Measurements from ENCODE around the gene R3HDM1.
A peak's percentile ranks its signal among the peaks of the same experiment; 100 is the strongest.

The R3HDM1 gene

DNA sequence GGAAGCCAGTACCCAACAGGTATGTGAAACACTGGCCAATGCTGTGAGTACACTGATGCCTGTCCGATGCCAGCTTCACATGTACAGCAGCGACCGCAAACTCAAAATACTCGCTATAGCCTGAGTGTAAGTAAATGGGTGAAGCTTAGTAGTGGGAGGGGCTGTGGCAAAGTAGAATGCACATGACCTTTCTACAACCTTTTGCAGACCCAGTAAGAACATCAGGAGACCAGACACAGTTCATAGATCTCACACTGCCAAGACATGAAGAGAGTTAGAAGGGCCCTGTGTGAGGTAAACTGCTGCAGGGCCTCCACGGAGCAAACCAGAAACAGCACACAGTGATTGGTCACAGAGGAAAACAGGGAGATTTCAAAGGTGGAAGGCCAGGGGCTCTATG, 201.3 kb downstream of the R3HDM1 start:
- DNase-seq, result no peak

DNA sequence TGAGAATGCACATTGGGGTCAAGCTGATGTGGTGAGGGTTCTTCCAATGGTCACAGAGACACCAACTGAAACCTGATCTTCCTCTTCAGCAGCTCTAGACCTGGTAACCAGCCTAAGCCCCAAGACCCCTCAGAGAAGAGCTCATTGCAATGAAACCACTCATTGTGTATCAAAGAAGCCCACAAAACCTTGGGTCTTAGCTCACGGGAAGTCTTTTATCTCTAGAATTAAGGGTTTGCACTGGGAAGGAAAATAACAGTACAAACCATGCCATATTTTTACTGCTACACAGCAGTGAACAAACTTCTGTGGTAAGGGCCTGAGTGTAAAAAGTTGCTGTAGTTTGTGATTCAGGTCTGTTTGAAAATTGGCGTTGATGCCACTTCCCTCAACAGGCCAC, 201.8 kb downstream of the R3HDM1 start:
- DNase-seq, result no peak

GRCh38 chr2:135736546-135736945, 205.3 kb downstream of the R3HDM1 start:
- DNase-seq, result no peak

GRCh38 chr2:135740206-135740605, 208.9 kb downstream of the R3HDM1 start:
- no peak for DNase-seq

GRCh38 chr2:135741043-135741394, 209.7 kb downstream of the R3HDM1 start:
- DNase-seq, result no peak

- peak; percentile 94 for DNase-seq
These were observed 210.4 kb downstream of the R3HDM1 start, which contains the start of gene UBXN4 for GRCh38 chr2:135741395-135742324. UBXN4 (plus strand) TSS chr2:135741855; CDS start chr2:135741930, 75 bp downstream.

- peak; percentile 43 for DNase-seq
These were observed 211.1 kb downstream of the R3HDM1 start for GRCh38 chr2:135742325-135742757.

- DNase-seq, result no peak
These were observed 212.6 kb downstream of the R3HDM1 start for GRCh38 chr2:135743860-135744259.

DNA sequence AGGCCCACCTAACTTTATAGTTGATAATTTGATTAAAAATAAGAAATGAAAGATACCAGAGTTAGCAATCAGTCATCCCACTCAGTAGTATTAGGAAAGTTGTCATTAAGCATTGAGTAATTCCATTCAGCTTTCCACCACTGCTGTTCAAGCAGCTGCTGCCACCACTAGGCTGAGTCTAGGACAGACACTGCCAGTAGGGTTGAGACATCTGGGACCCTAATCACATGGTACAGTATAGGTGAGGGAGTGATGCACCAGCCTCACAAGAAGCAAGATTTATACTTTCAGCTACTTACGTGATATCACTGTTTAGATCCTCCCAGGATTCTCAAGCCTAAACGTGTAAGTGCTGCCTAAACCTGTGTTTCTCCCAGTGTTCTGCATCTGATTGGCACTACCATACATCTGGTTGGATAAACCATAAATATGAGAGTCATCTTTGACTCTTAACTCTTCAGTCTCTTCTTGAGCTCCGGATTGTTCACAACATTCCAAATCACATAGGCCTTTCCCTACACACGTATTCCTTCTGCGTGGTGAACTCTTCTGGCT, 213.6 kb downstream of the R3HDM1 start:
- DNase-seq, result no peak

- no peak for DNase-seq
These were observed 214.3 kb downstream of the R3HDM1 start for GRCh38 chr2:135745545-135745944.

GRCh38 chr2:135755573-135755972, 224.3 kb downstream of the R3HDM1 start:
- DNase-seq, result no peak

- no peak for DNase-seq
These were observed 225.4 kb downstream of the R3HDM1 start for GRCh38 chr2:135756692-135757091.

DNA sequence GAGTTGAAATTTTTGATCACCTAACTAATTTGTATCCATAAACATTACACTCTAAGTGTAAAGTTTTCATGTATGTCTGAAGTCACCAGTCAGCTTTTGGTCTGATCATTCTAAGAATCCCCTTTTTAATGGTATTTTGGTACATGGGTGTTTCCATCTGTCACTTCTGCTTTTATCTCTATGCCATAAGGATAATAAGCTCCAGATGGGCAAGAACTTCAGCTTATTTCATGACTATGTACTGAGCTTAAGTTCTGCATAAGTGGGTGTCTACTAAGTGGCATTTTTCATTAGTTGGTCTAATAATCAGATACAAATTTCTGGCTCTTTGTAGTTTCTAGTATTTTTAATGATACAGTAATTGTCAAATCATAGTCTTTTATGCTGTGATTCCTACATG, 230.7 kb downstream of the R3HDM1 start:
- no peak for DNase-seq

DNA sequence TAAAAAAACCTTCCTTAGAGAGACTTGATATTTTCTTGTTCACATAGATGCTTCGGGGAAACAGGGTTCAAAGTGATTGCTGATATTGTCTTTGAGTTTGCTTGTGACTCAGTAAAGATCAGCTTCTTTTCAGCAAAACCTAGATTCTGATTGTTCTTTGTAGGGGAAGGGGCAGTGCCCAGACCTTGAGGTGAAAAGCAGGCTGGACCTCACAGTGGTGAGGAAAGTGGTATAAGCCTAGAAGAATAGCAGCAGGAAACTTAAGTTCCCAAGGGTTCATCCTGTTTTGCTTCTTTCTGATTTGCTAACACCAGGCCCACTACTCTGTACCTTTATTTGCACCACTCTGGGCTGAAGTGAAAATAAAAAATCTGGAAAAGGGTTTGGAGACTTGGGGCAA, 231.2 kb downstream of the R3HDM1 start:
- DNase-seq, result no peak

GRCh38 chr2:135768863-135769262, 237.6 kb downstream of the R3HDM1 start:
- DNase-seq, result no peak

DNA sequence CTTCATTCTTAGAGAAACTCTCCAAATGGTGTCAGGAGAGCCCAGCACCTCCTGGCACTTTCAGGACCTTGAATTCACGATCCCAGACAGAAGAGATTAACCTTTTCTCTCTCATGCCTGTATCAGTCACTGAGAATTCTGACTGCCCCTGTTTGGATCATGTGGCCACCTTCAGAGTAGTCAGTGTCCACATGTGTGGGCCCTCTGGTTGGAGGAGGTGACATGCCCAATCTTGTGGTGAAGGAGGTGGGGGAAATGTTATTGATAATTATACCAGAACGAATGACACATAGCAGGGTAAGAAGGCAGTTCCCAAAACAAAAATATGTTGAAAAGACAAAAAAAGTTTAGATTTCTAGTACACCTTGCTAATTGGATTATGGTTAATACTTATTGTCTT, 242.0 kb downstream of the R3HDM1 start:
- no peak for DNase-seq

GRCh38 chr2:135773917-135774316, 242.6 kb downstream of the R3HDM1 start:
- no peak for DNase-seq
